Body of pancreas (tissue), 4 donors: ENCODE results near the gene MAD2L2. TPM values are rescaled to one million over a fixed set of nuclear protein-coding genes. Genes with fewer than 3 reads are reported as not detected.

Source experiments
- ATAC-seq: fragments of 150-250 bp; one replicate; pipeline ENCODE4 v1.9.1; 2016
- DNase-seq, 4 donors: peaks; one replicate each; pipeline ENCODE4 v3.0.0-alpha.2; 2019
- H3K27ac ChIP-seq, 4 donors: fragments of 200-600 bp; sonication (generic); 1 replicate in 3 of 4; 2 replicates in 1 of 4; pipeline versions ENCODE4 v1.5.1 to v1.6.1; 2016 to 2019; ENCODE audit warnings: mild to moderate bottlenecking in 1 of 4, mixed read lengths in 1 of 4, moderate library complexity in 1 of 4
- H3K27me3 ChIP-seq, 2 donors: fragments of 200-600 bp; sonication (generic); one replicate each; pipeline ENCODE4 v1.6.0; 2016; ENCODE audit warnings: mild to moderate bottlenecking in 1 of 2
- H3K36me3 ChIP-seq, 2 donors: fragments of 200-600 bp; sonication (generic); replicated peaks in 1 of 2; 2 replicates each; pipeline ENCODE4 v1.5.1; 2016; ENCODE audit warnings: low read depth in 2 of 2; ENCODE audit not compliant: insufficient read depth in 1 of 2
- H3K4me1 ChIP-seq: fragments of 200-600 bp; sonication (generic); one replicate; pipeline ENCODE4 v1.6.0; 2016
- H3K4me3 ChIP-seq, 2 donors: fragments of 200-600 bp; sonication (generic); 1 replicate in 1 of 2; 2 replicates in 1 of 2; pipeline ENCODE4 v1.5.1; 2016 to 2019
- H3K9me3 ChIP-seq, 3 donors: fragments of 200-600 bp; sonication (generic); 1 replicate in 2 of 3; 2 replicates in 1 of 3; pipeline ENCODE4 v1.5.1; 2016
- CTCF ChIP-seq, 7 experiments: fragments of 450-650 bp in 4 of 7; fragments of 200-600 bp in 3 of 7; sonication (generic) in 3 of 7; IDR thresholded peaks; one replicate each; pipeline ENCODE4 v1.5.1; 2016 to 2019; ENCODE audit warnings: antibody characterized with exemption in 7 of 7
- POLR2A ChIP-seq, 3 donors: fragments of 450-650 bp; IDR thresholded peaks; one replicate each; pipeline ENCODE4 v1.6.1; 2016; ENCODE audit warnings: antibody characterized with exemption in 3 of 3, mild to moderate bottlenecking in 2 of 3
- WGBS, 2 donors: methylation state at CpG; one replicate each; pipeline ENCODE4 v1.1.5; 2017; 5-methylcytosine and 5-hydroxymethylcytosine counted together
- intact Hi-C: fragments of 100-400 bp; cut with DNase I; formaldehyde crosslinking; loops from one replicate; pipeline ENCODE4 v1.15.1; 2023
- total RNA-seq, 2 donors: library from RNA; depleted of rRNA; stranded (reverse); fragments of >200 nt; gene quantifications; one replicate each; pipeline ENCODE4 v1.1.0, GENCODE V29; 2016

Gene MAD2L2
- total RNA-seq, 2 donors from 2014 or later = 6.9 to 31.6 TPM

- peaks cover 49% of the 10 kb centered on the region for H3K4me1 ChIP-seq
- no peak overlapping the region for H3K4me3 ChIP-seq
- TF ChIP-seq CTCF (IDR thresholded peaks at IDR 0.05) (no peak), POLR2A (IDR thresholded peaks at IDR 0.05) (no peak)
- no peaks in the 10 kb centered on the region for H3K9me3 ChIP-seq
- H3K27ac ChIP-seq = peak overlapping the region in 3 of 4 donors; percentile 85 to 93 (median 90)
- H3K27me3 ChIP-seq = no peaks in the 10 kb centered on the region
- ATAC-seq (no peak), DNase-seq (no peak)
- intact Hi-C loops = no loop called here
- no peaks in the 10 kb centered on the region for H3K36me3 ChIP-seq
- WGBS, 2 donors = 77 to 79% methylated on average over 8 to 11 of the region's 11 CpGs
These were observed 28.7 kb downstream of the MAD2L2 start for GRCh38 chr1:11652203-11652780.

- Histone ChIP-seq H3K4me1 (peaks cover 49% of the 10 kb centered on the region), H3K4me3 (no peak overlapping the region), H3K9me3 (no peaks in the 10 kb centered on the region), H3K27me3 (no peaks in the 10 kb centered on the region), H3K36me3 (no peaks in the 10 kb centered on the region), H3K27ac (peak overlapping the region in 3 of 4 donors; percentile 81 to 93 (median 84))
- 51 to 80% methylated on average over 4 of the region's 4 CpGs for WGBS, 2 donors
- TF ChIP-seq CTCF (IDR thresholded peaks at IDR 0.05) = no peak
- TF ChIP-seq POLR2A (IDR thresholded peaks at IDR 0.05) = no peak
- no peak for DNase-seq
- intact Hi-C loops = no loop called here
- ATAC-seq = no peak
These were observed 29.9 kb downstream of the MAD2L2 start for GRCh38 chr1:11651017-11651416.

- ATAC-seq (peak; percentile 69), DNase-seq (peak; percentile 85 to 95 (median 94))
- H3K36me3 ChIP-seq = no peaks in the 10 kb centered on the region
- TF ChIP-seq POLR2A (IDR thresholded peaks at IDR 0.05) (peak; percentile 35 to 82 (median 82)), CTCF (IDR thresholded peaks at IDR 0.05) (peak; percentile 68 to 97 (median 89))
- intact Hi-C loops = no loop called here
- H3K4me3 ChIP-seq = peak overlapping the region in 1 of 2 donors; percentile 11
- no peaks in the 10 kb centered on the region for H3K27me3 ChIP-seq
- peaks cover 43% of the 10 kb centered on the region for H3K4me1 ChIP-seq
- H3K9me3 ChIP-seq = no peaks in the 10 kb centered on the region
- WGBS, 2 donors = 4% methylated on average over 4 to 47 of the region's 47 CpGs
- H3K27ac ChIP-seq = peak overlapping the region; percentile 43 to 93 (median 82)
These were observed 30.5 kb downstream of the MAD2L2 start for GRCh38 chr1:11650331-11650991.

GRCh38 chr1:11649624-11650330 is 31.2 kb downstream of the MAD2L2 start:
- Histone ChIP-seq H3K36me3 (no peaks in the 10 kb centered on the region), H3K27me3 (no peaks in the 10 kb centered on the region), H3K9me3 (no peaks in the 10 kb centered on the region), H3K27ac (peak overlapping the region in 3 of 4 donors; percentile 81 to 93 (median 84)), H3K4me3 (peak overlapping the region in 1 of 2 donors; percentile 11), H3K4me1 (peaks cover 38% of the 10 kb centered on the region)
- no peak for ATAC-seq
- intact Hi-C loops = loop anchor here (5.0 to 10.0 kb wide), 2 partner anchors 68 to 405 kb away; no protein-coding TSS in a partner anchor
- TF ChIP-seq POLR2A (IDR thresholded peaks at IDR 0.05) (no peak), CTCF (IDR thresholded peaks at IDR 0.05) (no peak)
- 21 to 30% methylated on average over 10 to 21 of the region's 21 CpGs for WGBS, 2 donors
- DNase-seq = peak in 2 of 4 donors; percentile 25 to 28
